Measurements from ENCODE around the gene SPOCK2. TPM values are rescaled to one million over a fixed set of nuclear protein-coding genes. Genes with fewer than 3 reads are reported as not detected.
A peak's percentile ranks its signal among the peaks of the same experiment; 100 is the strongest.

Gene SPOCK2
- polyA plus RNA-seq, 1 donor (not counting 4 experiments of a cell fraction or from before 2014, with no cell fraction given), result 0.14 TPM

- no peaks in the 10 kb centered on the region for H3K9me3 ChIP-seq (ENCODE audit: control insufficient read depth, low read depth, low read length)
- H3K4me3 ChIP-seq (ENCODE audit: control insufficient read depth in 2 of 3, extremely low read depth in 1 of 3, insufficient read depth in 2 of 3, low read depth in 1 of 3, low read length in 3 of 3), result no peak overlapping the region
- no peak for DNase-seq (ENCODE audit: low read depth, low spot score)
- no peaks in the 10 kb centered on the region for H4K20me1 ChIP-seq (ENCODE audit: control insufficient read depth, extremely low read depth, insufficient read depth, low read length)
- H3K9me1 ChIP-seq (ENCODE audit: control insufficient read depth, extremely low read depth, insufficient read depth, low read length), result no peaks in the 10 kb centered on the region
- H3K27ac ChIP-seq (ENCODE audit: control insufficient read depth, insufficient read depth, low read length), result no peak overlapping the region
- H3K4me2 ChIP-seq (ENCODE audit: control insufficient read depth, extremely low read depth, insufficient read depth, low read depth, low read length), result no peak overlapping the region
- dilution Hi-C loops (cut with MboI; ENCODE audit: extremely low pct_ligation_motif_present, low sequenced_read_pairs), result no loop called here
- TF ChIP-seq EZH2 (IDR thresholded peaks at IDR 0.05; ENCODE audit: low read length) (no peak), CTCF (optimal IDR thresholded peaks at IDR 0.05 in 1 of 3, IDR thresholded peaks at IDR 0.05 in 1 of 3, conservative IDR thresholded peaks at IDR 0.05 in 1 of 3; ENCODE audit: extremely low read depth in 1 of 3, insufficient read depth in 2 of 3, low read length in 3 of 3) (no peak)
- no peak for FAIRE-seq
- peaks cover 6% of the 10 kb centered on the region for H3K4me1 ChIP-seq (ENCODE audit: control insufficient read depth, extremely low read depth, insufficient read depth, low read length)
- no peaks in the 10 kb centered on the region for H3K79me2 ChIP-seq (ENCODE audit: control insufficient read depth, insufficient read depth, low read length)
- no peaks in the 10 kb centered on the region for H3K36me3 ChIP-seq (ENCODE audit: control insufficient read depth in 2 of 2, extremely low read depth in 1 of 2, insufficient read depth in 2 of 2, low read length in 2 of 2)
- H3K27me3 ChIP-seq (ENCODE audit: control insufficient read depth, extremely low read depth, insufficient read depth, low read length), result peaks cover 6% of the 10 kb centered on the region
- no peak overlapping the region for H3K9ac ChIP-seq (ENCODE audit: control insufficient read depth, extremely low read depth, insufficient read depth, low read length)
- no peak overlapping the region for H2AFZ ChIP-seq (ENCODE audit: control insufficient read depth, low read length)
Measured at GRCh38 chr10:72065439-72066025, 22.8 kb downstream of the SPOCK2 start.

- no peak overlapping the region for H2AFZ ChIP-seq (ENCODE audit: control insufficient read depth, low read length)
- DNase-seq (ENCODE audit: low read depth, low spot score), result peak; percentile 7
- dilution Hi-C loops (cut with MboI; ENCODE audit: extremely low pct_ligation_motif_present, low sequenced_read_pairs), result no loop called here
Measured at GRCh38 chr10:72063703-72064391, 24.5 kb downstream of the SPOCK2 start.

More at GRCh38 chr10:72063703-72064391, 24.5 kb downstream of the SPOCK2 start:
- no peak overlapping the region for H3K4me3 ChIP-seq (ENCODE audit: control insufficient read depth in 2 of 3, extremely low read depth in 1 of 3, insufficient read depth in 2 of 3, low read depth in 1 of 3, low read length in 3 of 3)
- H4K20me1 ChIP-seq (ENCODE audit: control insufficient read depth, extremely low read depth, insufficient read depth, low read length), result no peaks in the 10 kb centered on the region
- H3K79me2 ChIP-seq (ENCODE audit: control insufficient read depth, insufficient read depth, low read length), result no peaks in the 10 kb centered on the region
- H3K4me1 ChIP-seq (ENCODE audit: control insufficient read depth, extremely low read depth, insufficient read depth, low read length), result peaks cover 6% of the 10 kb centered on the region
- no peak overlapping the region for H3K9ac ChIP-seq (ENCODE audit: control insufficient read depth, extremely low read depth, insufficient read depth, low read length)
- H3K9me1 ChIP-seq (ENCODE audit: control insufficient read depth, extremely low read depth, insufficient read depth, low read length), result no peaks in the 10 kb centered on the region
- H3K27me3 ChIP-seq (ENCODE audit: control insufficient read depth, extremely low read depth, insufficient read depth, low read length), result peaks cover 13% of the 10 kb centered on the region
- H3K4me2 ChIP-seq (ENCODE audit: control insufficient read depth, extremely low read depth, insufficient read depth, low read depth, low read length), result no peak overlapping the region
- H3K27ac ChIP-seq (ENCODE audit: control insufficient read depth, insufficient read depth, low read length), result no peak overlapping the region
- H3K36me3 ChIP-seq (ENCODE audit: control insufficient read depth in 2 of 2, extremely low read depth in 1 of 2, insufficient read depth in 2 of 2, low read length in 2 of 2), result no peaks in the 10 kb centered on the region
- no peak for FAIRE-seq
- no peak for TF ChIP-seq CTCF (optimal IDR thresholded peaks at IDR 0.05 in 1 of 3, IDR thresholded peaks at IDR 0.05 in 1 of 3, conservative IDR thresholded peaks at IDR 0.05 in 1 of 3; ENCODE audit: extremely low read depth in 1 of 3, insufficient read depth in 2 of 3, low read length in 3 of 3)
- no peak for TF ChIP-seq EZH2 (IDR thresholded peaks at IDR 0.05; ENCODE audit: low read length)
- H3K9me3 ChIP-seq (ENCODE audit: control insufficient read depth, low read depth, low read length), result no peaks in the 10 kb centered on the region
